Calu3 (cell line): ENCODE measurements around the gene FCN2. TPM values are rescaled to one million over a fixed set of nuclear protein-coding genes. Genes with fewer than 3 reads are reported as not detected.

Experiments used
- BruUV-seq: library from RNA; stranded (reverse); fragments of 400-500 nt; replicated peaks from 2 replicates; lab custom pipeline; 2021; lab: Mats Ljungman, UMichigan
- CTCF ChIA-PET: fragments of 300-600 bp; sonication (Branson Sonifier 250); formaldehyde crosslinking; loops from one replicate; lab custom pipeline; 2022; ENCODE audit warnings: antibody characterized with exemption; lab: Charles Lee
- DNase-seq: peaks from one replicate; pipeline ENCODE4 v3.0.0; 2022
- H3K27ac Mint-ChIP-seq: one replicate; pipeline ENCODE4 v1.8.0; 2022; ENCODE audit warnings: mixed read lengths; ENCODE audit not compliant: unreplicated experiment
- H3K27me3 Mint-ChIP-seq: one replicate; pipeline ENCODE4 v1.8.0; 2022; ENCODE audit warnings: mixed read lengths; ENCODE audit not compliant: unreplicated experiment
- H3K36me3 Mint-ChIP-seq: one replicate; pipeline ENCODE4 v1.8.0; 2022; ENCODE audit warnings: mild to moderate bottlenecking, moderate library complexity, mixed read lengths; ENCODE audit not compliant: insufficient read depth, unreplicated experiment
- H3K4me1 Mint-ChIP-seq: one replicate; pipeline ENCODE4 v1.8.0; 2022; ENCODE audit warnings: mild to moderate bottlenecking, low read depth, mixed read lengths; ENCODE audit not compliant: unreplicated experiment
- H3K4me3 Mint-ChIP-seq: one replicate; pipeline ENCODE4 v1.8.0; 2022; ENCODE audit warnings: mild to moderate bottlenecking, low read depth, moderate library complexity, mixed read lengths; ENCODE audit not compliant: unreplicated experiment
- H3K9me3 Mint-ChIP-seq: one replicate; pipeline ENCODE4 v1.8.0; 2022; ENCODE audit warnings: low read depth, mixed read lengths; ENCODE audit not compliant: unreplicated experiment
- intact Hi-C: fragments of 100-400 bp; cut with micrococcal nuclease; formaldehyde crosslinking; loops from one replicate; pipeline ENCODE4 v1.10.0; 2022; ENCODE audit not compliant: unreplicated experiment
- total RNA-seq: library from RNA; stranded (reverse); gene quantifications from 2 replicates; pipeline ENCODE4 v1.2.3, GENCODE V29; 2022
- TF ChIP-seq, protein P1 (sequence below): fragments of 200-600 bp; IDR thresholded peaks from one replicate; pipeline ENCODE4 v1.8.0; 2022; ENCODE audit warnings: antibody characterized with exemption; ENCODE audit not compliant: unreplicated experiment

FCN2 gene
- total RNA-seq, 1 experiment from 2014 or later: not detected

DNA sequence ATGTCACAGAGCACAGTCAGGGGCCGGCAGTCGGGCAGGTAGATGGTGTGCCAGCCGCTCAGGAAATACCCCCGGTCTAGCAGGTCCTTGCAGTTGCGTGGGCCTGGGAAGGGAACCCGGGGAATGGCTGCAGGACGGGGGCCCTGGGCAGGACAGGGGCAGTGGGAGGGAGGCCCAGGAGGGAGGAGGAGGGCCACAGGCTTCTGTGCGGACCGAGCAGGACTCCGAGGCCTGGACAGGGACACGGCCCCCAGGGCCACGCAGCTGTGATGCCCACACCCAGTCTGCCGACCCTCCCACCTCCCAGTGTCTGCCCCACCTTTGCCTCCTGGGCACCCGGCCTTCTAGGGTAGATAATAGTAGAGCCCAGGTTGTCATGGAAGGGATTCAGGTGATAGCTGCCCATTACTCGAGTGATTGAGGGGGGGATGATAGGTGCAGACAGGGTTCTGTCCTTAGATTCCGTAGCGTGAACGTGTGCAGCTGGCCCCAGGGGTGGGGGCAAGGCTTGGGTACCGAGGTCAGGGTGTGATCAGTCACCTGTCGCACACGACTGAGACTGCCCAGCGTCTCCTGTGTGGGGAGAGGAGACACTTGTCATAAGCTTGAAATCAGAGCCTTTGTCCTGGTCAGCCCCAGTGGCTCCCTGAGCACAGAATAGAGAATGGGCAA lies 32.6 kb downstream of the FCN2 start:
- TF ChIP-seq, protein P1, sequence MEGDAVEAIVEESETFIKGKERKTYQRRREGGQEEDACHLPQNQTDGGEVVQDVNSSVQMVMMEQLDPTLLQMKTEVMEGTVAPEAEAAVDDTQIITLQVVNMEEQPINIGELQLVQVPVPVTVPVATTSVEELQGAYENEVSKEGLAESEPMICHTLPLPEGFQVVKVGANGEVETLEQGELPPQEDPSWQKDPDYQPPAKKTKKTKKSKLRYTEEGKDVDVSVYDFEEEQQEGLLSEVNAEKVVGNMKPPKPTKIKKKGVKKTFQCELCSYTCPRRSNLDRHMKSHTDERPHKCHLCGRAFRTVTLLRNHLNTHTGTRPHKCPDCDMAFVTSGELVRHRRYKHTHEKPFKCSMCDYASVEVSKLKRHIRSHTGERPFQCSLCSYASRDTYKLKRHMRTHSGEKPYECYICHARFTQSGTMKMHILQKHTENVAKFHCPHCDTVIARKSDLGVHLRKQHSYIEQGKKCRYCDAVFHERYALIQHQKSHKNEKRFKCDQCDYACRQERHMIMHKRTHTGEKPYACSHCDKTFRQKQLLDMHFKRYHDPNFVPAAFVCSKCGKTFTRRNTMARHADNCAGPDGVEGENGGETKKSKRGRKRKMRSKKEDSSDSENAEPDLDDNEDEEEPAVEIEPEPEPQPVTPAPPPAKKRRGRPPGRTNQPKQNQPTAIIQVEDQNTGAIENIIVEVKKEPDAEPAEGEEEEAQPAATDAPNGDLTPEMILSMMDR: no peak
- H3K27me3 Mint-ChIP-seq: no peaks in the 10 kb centered on the region
- no peak overlapping the region for H3K4me3 Mint-ChIP-seq
- BruUV-seq: no TSS peak
- H3K9me3 Mint-ChIP-seq: peaks cover 2% of the 10 kb centered on the region
- H3K27ac Mint-ChIP-seq: no peak overlapping the region
- H3K4me1 Mint-ChIP-seq: no peaks in the 10 kb centered on the region
- CTCF ChIA-PET: no interaction called here
- H3K36me3 Mint-ChIP-seq: no peaks in the 10 kb centered on the region
- intact Hi-C loops: no loop called here
- DNase-seq: no peak

DNA sequence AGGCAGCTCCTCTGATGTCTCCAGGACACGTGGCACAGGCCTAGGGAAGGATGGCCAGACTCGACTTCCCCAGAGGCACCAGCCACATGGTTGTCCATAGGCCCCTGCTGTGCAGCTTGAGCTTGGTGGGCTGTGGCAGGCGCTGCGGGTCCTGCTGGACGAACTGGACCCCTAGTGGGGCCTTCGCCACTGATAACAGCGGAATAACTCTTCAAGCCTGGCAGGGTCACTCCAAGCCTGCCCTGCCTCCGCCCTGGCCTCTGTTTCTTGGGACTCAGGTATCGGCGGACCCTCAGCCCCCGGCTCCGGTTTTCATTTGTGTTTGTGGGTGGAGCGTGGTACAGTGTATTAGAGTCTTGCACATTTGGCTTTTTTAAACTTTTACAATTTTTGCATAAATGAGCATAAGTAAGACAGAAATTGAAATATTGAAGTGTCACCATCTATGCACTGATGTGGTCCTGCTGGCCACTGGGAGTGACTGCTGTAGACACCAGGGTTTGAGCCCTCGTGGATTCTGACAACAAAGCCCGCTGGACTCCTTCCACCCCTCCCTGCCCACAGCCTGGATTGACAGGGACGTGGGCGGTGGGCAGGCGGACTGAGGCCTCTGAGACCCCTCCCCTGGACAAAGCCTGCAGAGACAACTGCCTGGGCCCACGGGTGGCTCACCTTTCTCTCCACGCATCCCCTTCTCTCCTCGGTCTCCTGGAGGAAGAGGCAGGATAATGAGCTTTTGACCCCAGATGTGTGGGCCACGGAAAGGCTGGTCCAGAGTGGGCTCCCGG lies 33.3 kb downstream of the FCN2 start:
- Mint-ChIP-seq H3K27me3 (no peaks in the 10 kb centered on the region), H3K9me3 (peaks cover 2% of the 10 kb centered on the region), H3K27ac (no peak overlapping the region), H3K36me3 (no peaks in the 10 kb centered on the region), H3K4me1 (no peaks in the 10 kb centered on the region), H3K4me3 (no peak overlapping the region)
- DNase-seq: no peak
- intact Hi-C loops: no loop called here
- no TSS peak for BruUV-seq
- CTCF ChIA-PET: no interaction called here
- TF ChIP-seq, protein P1: no peak

DNA sequence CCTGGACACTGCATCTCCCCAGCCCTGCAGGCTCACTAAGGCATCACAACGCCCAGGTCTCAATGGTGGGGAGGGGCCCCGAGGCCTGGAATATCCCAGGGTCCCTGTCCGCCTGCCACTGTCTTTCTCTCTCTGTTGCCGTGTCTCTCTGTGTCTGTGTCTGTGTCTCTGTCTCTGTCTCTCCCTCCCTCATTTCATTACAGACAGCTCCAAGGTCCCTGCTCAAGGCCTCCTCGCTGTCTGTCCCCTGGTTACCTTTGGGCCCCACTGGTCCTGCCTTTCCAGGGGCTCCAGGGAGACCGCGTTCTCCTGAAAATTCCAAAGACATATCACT lies 33.9 kb downstream of the FCN2 start:
- Mint-ChIP-seq H3K36me3 (no peaks in the 10 kb centered on the region), H3K27ac (no peak overlapping the region), H3K4me1 (no peaks in the 10 kb centered on the region), H3K27me3 (no peaks in the 10 kb centered on the region), H3K4me3 (no peak overlapping the region), H3K9me3 (peaks cover 2% of the 10 kb centered on the region)
- intact Hi-C loops: no loop called here
- CTCF ChIA-PET: no interaction called here
- DNase-seq: no peak
- BruUV-seq: no TSS peak
- TF ChIP-seq, protein P1: no peak

DNA sequence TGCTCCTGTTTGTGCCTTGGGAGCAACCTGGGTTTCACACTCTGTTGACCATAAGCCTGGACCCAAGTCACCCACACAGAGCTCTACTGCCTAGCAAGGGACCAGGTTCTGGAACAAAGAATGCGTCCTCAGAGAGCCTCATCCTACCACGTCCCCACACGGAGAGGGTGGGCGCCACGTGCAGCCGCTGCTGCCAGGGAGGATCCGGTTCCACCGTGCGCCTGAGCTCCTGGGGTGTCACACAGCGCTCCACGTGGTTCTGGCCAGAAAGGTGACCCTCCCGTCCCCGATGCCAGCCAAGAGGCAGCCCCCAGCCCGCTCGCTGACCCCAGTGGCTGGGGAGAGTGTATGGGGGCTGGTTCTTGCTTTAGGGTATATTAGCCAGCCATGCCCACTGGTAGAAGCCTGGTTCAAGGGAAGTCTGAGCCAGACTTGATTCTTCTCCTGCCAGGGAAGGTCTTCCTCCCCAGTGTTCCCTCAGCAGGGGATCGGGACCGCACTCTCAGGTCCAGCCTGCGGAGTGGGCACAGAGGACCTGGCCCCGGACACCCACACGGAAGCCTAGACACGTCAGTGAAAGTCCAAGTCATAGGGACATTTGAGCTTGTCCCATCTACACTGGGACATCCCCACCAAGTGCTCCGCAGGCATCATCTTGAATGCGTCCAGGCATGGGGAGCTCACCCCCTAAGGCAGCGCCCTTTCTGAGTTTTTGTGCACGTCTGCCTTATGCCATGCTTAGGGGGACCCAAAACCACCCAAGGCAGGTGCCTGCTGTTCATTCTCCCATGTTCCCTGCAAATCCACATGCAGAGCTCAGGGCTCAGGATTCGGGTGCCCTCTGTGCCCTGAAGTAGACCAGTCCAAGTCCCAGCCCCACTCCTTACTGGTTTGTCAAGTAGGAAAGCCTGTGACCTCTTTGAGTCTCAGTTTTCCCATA lies 34.7 kb downstream of the FCN2 start:
- BruUV-seq: no TSS peak
- Mint-ChIP-seq H3K4me1 (no peaks in the 10 kb centered on the region), H3K4me3 (no peak overlapping the region), H3K36me3 (no peaks in the 10 kb centered on the region), H3K27me3 (no peaks in the 10 kb centered on the region), H3K9me3 (peaks cover 5% of the 10 kb centered on the region), H3K27ac (no peak overlapping the region)
- TF ChIP-seq, protein P1: no peak
- CTCF ChIA-PET: no interaction called here
- no peak for DNase-seq
- intact Hi-C loops: no loop called here
